ENCODE measurements around the gene PPFIA4. TPM values are rescaled to one million over a fixed set of nuclear protein-coding genes. Genes with fewer than 3 reads are reported as not detected.

Gene PPFIA4
- polyA plus RNA-seq, 1 donor (not counting 4 experiments of a cell fraction or from before 2014, with no cell fraction given) = 2.3 TPM

GRCh38 chr1:203080456-203080855, 54.2 kb downstream of the PPFIA4 start:
- FAIRE-seq (no peak), DNase-seq (ENCODE audit: low read depth, low spot score) (no peak)
- Histone ChIP-seq H2AFZ (ENCODE audit: control insufficient read depth, low read length) (no peak overlapping the region), H3K9ac (ENCODE audit: control insufficient read depth, extremely low read depth, insufficient read depth, low read length) (no peak overlapping the region), H3K9me3 (ENCODE audit: control insufficient read depth, low read depth, low read length) (no peaks in the 10 kb centered on the region), H3K79me2 (ENCODE audit: control insufficient read depth, insufficient read depth, low read length) (no peaks in the 10 kb centered on the region), H4K20me1 (ENCODE audit: control insufficient read depth, extremely low read depth, insufficient read depth, low read length) (no peaks in the 10 kb centered on the region), H3K4me1 (ENCODE audit: control insufficient read depth, extremely low read depth, insufficient read depth, low read length) (no peaks in the 10 kb centered on the region), H3K36me3 (ENCODE audit: control insufficient read depth in 2 of 2, extremely low read depth in 1 of 2, insufficient read depth in 2 of 2, low read length in 2 of 2) (no peaks in the 10 kb centered on the region), H3K27me3 (ENCODE audit: control insufficient read depth, extremely low read depth, insufficient read depth, low read length) (peaks cover 39% of the 10 kb centered on the region), H3K4me2 (ENCODE audit: control insufficient read depth, extremely low read depth, insufficient read depth, low read depth, low read length) (no peak overlapping the region), H3K9me1 (ENCODE audit: control insufficient read depth, extremely low read depth, insufficient read depth, low read length) (no peaks in the 10 kb centered on the region), H3K4me3 (ENCODE audit: control insufficient read depth in 2 of 3, extremely low read depth in 1 of 3, insufficient read depth in 2 of 3, low read depth in 1 of 3, low read length in 3 of 3) (no peak overlapping the region), H3K27ac (ENCODE audit: control insufficient read depth, insufficient read depth, low read length) (no peak overlapping the region)
- dilution Hi-C loops (cut with MboI; ENCODE audit: extremely low pct_ligation_motif_present, low sequenced_read_pairs) = no loop called here
- TF ChIP-seq CTCF (optimal IDR thresholded peaks at IDR 0.05 in 1 of 3, IDR thresholded peaks at IDR 0.05 in 1 of 3, conservative IDR thresholded peaks at IDR 0.05 in 1 of 3; ENCODE audit: extremely low read depth in 1 of 3, insufficient read depth in 2 of 3, low read length in 3 of 3) = no peak
- no peak for TF ChIP-seq EZH2 (IDR thresholded peaks at IDR 0.05; ENCODE audit: low read length)

- no peaks in the 10 kb centered on the region for H3K9me1 ChIP-seq (ENCODE audit: control insufficient read depth, extremely low read depth, insufficient read depth, low read length)
- FAIRE-seq (no peak), DNase-seq (ENCODE audit: low read depth, low spot score) (no peak)
- no peaks in the 10 kb centered on the region for H3K36me3 ChIP-seq (ENCODE audit: control insufficient read depth in 2 of 2, extremely low read depth in 1 of 2, insufficient read depth in 2 of 2, low read length in 2 of 2)
- no peaks in the 10 kb centered on the region for H3K4me1 ChIP-seq (ENCODE audit: control insufficient read depth, extremely low read depth, insufficient read depth, low read length)
- H3K27me3 ChIP-seq (ENCODE audit: control insufficient read depth, extremely low read depth, insufficient read depth, low read length) = peaks cover 28% of the 10 kb centered on the region
- no peak overlapping the region for H3K9ac ChIP-seq (ENCODE audit: control insufficient read depth, extremely low read depth, insufficient read depth, low read length)
- H3K79me2 ChIP-seq (ENCODE audit: control insufficient read depth, insufficient read depth, low read length) = no peaks in the 10 kb centered on the region
- H3K4me3 ChIP-seq (ENCODE audit: control insufficient read depth in 2 of 3, extremely low read depth in 1 of 3, insufficient read depth in 2 of 3, low read depth in 1 of 3, low read length in 3 of 3) = no peak overlapping the region
- H3K9me3 ChIP-seq (ENCODE audit: control insufficient read depth, low read depth, low read length) = no peaks in the 10 kb centered on the region
- dilution Hi-C loops (cut with MboI; ENCODE audit: extremely low pct_ligation_motif_present, low sequenced_read_pairs) = no loop called here
- H2AFZ ChIP-seq (ENCODE audit: control insufficient read depth, low read length) = no peak overlapping the region
- H3K4me2 ChIP-seq (ENCODE audit: control insufficient read depth, extremely low read depth, insufficient read depth, low read depth, low read length) = no peak overlapping the region
- H3K27ac ChIP-seq (ENCODE audit: control insufficient read depth, insufficient read depth, low read length) = no peak overlapping the region
- no peak for TF ChIP-seq CTCF (optimal IDR thresholded peaks at IDR 0.05 in 1 of 3, IDR thresholded peaks at IDR 0.05 in 1 of 3, conservative IDR thresholded peaks at IDR 0.05 in 1 of 3; ENCODE audit: extremely low read depth in 1 of 3, insufficient read depth in 2 of 3, low read length in 3 of 3)
- TF ChIP-seq EZH2 (IDR thresholded peaks at IDR 0.05; ENCODE audit: low read length) = no peak
- no peaks in the 10 kb centered on the region for H4K20me1 ChIP-seq (ENCODE audit: control insufficient read depth, extremely low read depth, insufficient read depth, low read length)
Observed at GRCh38 chr1:203081465-203082230, 55.4 kb downstream of the PPFIA4 start.
